ENCODE measurements around the gene SPECC1. TPM values are rescaled to one million over a fixed set of nuclear protein-coding genes. Genes with fewer than 3 reads are reported as not detected.

Gene SPECC1
- total and polyA plus RNA-seq, 2 donors (not counting 3 experiments of a cell fraction or from before 2014, with no cell fraction given) = 5.3 to 20.4 TPM

DNA sequence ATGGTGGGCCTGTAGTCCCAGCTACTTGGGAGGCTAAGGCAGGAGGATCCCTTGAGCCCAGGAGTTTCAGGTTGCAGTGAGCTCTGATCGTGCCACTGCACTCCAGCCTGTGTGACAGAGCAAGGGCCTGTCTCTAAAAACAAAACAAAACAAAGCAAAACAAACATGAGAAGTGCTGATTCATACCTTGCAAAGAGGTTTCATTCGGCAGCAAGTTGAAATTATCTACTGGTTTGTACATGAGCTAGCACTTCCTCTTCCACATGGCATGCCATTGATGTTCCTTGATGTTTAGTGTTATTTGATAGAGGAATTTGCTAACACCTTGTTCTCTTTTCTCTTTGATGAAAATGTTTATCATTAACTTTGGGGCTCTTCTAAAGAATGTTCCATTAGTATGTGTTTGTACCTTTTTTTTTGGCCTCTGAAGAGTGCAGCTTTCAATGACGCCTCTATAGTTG lies 50.6 kb downstream of the SPECC1 start:
- no peak overlapping the region for H3K4me3 ChIP-seq (replicated peaks in 1 of 3; ENCODE audit: insufficient read depth in 1 of 3, low read depth in 1 of 3, low read length in 3 of 3)
- no peaks in the 10 kb centered on the region for H3K27me3 ChIP-seq (ENCODE audit: control insufficient read depth in 2 of 2, insufficient read depth in 2 of 2, low read length in 2 of 2)
- intact Hi-C loops (cut with micrococcal nuclease) (no loop called here), dilution Hi-C loops (cut with MboI; ENCODE audit: extremely low pct_ligation_motif_present, low sequenced_read_pairs) (no loop called here)
- no peak for FAIRE-seq
- no peak for DNase-seq (ENCODE audit: low read depth, low spot score)
- no peak overlapping the region for H3K27ac ChIP-seq (ENCODE audit: insufficient read depth, low read depth, low read length)
- H3K9me3 ChIP-seq (replicated peaks; ENCODE audit: control insufficient read depth, insufficient read depth, low read length) = no peaks in the 10 kb centered on the region
- CTCF ChIA-PET = no interaction called here
- no TSS peak for BruUV-seq (replicated peaks)
- no peaks in the 10 kb centered on the region for H3K4me1 ChIP-seq (ENCODE audit: control insufficient read depth, extremely low read depth, insufficient read depth, low read length)
- TF ChIP-seq FOS (IDR thresholded peaks at IDR 0.05; ENCODE audit: borderline replicate concordance, insufficient read depth, low read length) (no peak), EZH2 (IDR thresholded peaks at IDR 0.05; ENCODE audit: borderline replicate concordance, low read depth, low read length, severe bottlenecking) (no peak), POLR2A (IDR thresholded peaks at IDR 0.05; ENCODE audit: low read depth, low read length) (no peak), GATA2 (IDR thresholded peaks at IDR 0.05; ENCODE audit: insufficient read depth, insufficient read length, low read depth, low read length) (no peak), MYC (IDR thresholded peaks at IDR 0.05; ENCODE audit: low read depth, low read length) (no peak), POLR2AphosphoS5 (IDR thresholded peaks at IDR 0.05; ENCODE audit: insufficient read depth, low read depth, low read length) (no peak), JUN (IDR thresholded peaks at IDR 0.05; ENCODE audit: borderline replicate concordance, insufficient read depth, insufficient read length, low read depth) (no peak), MAX (IDR thresholded peaks at IDR 0.05; ENCODE audit: insufficient read depth, insufficient read length) (no peak), CTCF (IDR thresholded peaks at IDR 0.05; ENCODE audit: extremely low read depth in 1 of 2, insufficient read depth in 1 of 2, low read depth in 1 of 2, low read length in 2 of 2) (no peak)
- no peaks in the 10 kb centered on the region for H4K20me1 ChIP-seq (replicated peaks; ENCODE audit: control insufficient read depth, extremely low read depth, insufficient read depth, low read length)
- H3K79me2 ChIP-seq (ENCODE audit: control insufficient read depth, insufficient read depth, low read length) = no peaks in the 10 kb centered on the region
- H3K4me2 ChIP-seq (ENCODE audit: insufficient read depth, low read length) = no peak overlapping the region
- no peak overlapping the region for H2AFZ ChIP-seq (ENCODE audit: low read depth, low read length)
- H3K9ac ChIP-seq (replicated peaks; ENCODE audit: extremely low read depth, insufficient read depth, low read length) = no peak overlapping the region
- POLR2A ChIA-PET = no interaction called here
- no peaks in the 10 kb centered on the region for H3K36me3 ChIP-seq (ENCODE audit: control insufficient read depth in 2 of 2, extremely low read depth in 1 of 2, insufficient read depth in 2 of 2, low read length in 2 of 2)
- no peaks in the 10 kb centered on the region for H3K9me1 ChIP-seq (replicated peaks; ENCODE audit: control insufficient read depth, extremely low read depth, insufficient read depth, low read length)
